HG03045 (cell line): ENCODE data around the gene SLC4A2.
A peak's percentile ranks its signal among the peaks of the same experiment; 100 is the strongest.
"Not testable (repeated sequence)": the region's sequence is repeated elsewhere in the genome, so short reads cannot be mapped to it uniquely, and the experiment has no call there.

Experiments
- ATAC-seq: cut with Tn5 transposase; IDR thresholded peaks from one replicate; pipeline ENCODE4 v1.9.1; 2021; ENCODE audit warnings: mild to moderate bottlenecking, moderate library complexity; ENCODE audit not compliant: unreplicated experiment

The SLC4A2 gene

DNA sequence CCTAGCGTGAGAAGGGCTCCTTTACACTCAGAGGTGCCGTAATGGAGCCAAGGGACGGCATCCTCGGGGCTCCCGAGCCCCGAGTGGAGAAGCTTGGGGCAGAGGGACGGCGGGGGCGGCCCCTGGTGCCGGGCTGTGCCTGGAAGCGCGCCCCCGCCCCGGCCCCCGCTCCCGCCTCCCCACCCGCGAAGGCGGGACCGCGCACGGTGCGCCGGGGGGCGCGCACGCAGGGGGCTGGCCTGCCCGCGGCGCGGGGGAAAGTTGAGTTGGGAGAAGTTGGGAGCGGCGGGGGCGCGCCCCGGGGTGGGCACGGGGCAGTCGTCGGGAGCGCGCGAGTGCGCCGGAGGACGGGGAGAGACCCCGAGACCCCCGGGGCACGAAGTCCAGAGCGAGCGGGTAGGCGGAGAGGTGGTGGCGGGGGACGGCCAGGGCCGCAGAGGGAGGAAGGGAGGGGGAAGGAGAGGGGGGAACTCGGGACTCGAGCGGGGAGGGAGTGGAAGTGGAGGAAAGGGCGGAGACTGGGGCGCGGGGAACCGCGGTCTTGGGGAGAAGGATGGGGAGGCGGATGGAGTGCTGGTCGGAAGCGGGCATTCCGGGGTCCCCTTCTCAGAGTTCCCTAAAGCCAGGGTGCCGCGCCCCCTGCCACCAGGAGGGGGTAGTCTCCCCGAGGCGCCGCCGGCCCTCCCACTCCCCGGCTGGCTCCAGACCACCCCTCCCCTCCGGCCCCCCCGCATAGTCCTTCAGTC is at the start of gene SLC4A2:
SLC4A2 (plus strand) TSS at position 223 of the 746 bp plus-strand sequence. CDS start 2,399 bp downstream, outside the sequence.
- peak; percentile 31 for ATAC-seq

- ATAC-seq = no peak
Measured at GRCh38 chr7:151010037-151010306, 49.4 kb upstream of the SLC4A2 start.

DNA sequence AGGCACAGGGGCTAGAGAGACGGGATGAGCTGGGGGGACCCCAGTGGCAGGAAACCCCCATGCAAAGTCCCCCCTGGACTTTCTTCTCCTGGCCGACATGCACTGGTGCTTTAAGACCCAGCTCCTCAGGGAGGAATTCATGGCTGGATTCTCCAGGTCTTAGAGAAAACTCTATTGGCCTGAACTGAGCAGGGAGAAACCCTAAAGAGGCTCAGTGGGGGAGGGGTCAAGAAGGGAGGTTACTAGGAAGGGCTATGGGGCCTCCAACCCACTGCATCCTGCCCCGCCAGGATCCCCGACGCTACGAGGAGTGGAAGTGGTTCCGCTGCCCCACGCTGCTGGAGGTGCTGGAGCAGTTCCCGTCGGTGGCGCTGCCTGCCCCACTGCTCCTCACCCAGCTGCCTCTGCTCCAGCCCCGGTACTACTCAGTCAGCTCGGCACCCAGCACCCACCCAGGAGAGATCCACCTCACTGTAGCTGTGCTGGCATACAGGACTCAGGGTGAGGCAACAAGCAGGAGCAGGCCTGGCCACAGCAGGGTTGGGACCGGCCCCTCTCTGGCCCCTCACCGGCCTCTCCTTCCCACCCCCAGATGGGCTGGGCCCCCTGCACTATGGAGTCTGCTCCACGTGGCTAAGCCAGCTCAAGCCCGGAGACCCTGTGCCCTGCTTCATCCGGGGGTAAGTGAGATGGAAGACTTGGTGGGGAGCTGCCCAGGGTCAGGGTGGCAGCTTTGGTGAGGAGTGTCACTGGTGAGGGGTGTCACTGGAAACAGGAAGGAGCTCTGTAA is 48.9 kb upstream of the SLC4A2 start:
- no peak for ATAC-seq

DNA sequence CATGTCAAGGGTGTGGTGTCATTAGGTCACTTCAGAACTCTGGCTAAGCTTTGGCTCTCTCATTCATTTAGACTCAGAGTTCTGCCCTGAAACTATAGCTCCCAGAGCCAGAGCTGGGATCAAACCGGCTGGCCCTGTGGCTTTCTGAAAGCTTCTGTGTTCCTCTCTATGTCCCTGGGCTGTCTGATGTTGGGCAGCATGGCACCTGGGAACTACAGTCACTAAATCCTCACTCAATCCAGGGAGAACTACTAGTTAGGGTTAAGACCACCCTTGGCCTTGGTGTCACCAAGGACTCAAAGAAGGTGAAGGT is 48.3 kb upstream of the SLC4A2 start:
- no peak for ATAC-seq

DNA sequence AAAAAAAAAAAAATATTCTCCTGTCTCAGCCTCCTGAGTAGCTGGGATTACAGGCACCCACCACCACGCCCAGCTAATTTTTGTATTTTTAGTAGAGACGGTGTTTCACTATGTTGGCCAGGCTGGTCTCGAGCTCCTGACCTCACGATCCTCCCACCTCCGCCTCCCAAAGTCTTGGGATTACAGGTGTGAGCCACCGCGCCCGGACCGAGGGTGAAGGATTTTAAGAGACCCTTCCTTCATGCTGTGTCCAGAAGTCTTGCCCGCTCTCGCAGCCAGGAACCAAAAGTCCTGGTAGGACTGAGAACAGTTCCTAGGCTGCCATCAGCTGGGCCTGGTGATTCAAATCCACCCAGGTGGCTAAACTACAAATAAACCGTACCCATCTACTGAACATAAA is 47.8 kb upstream of the SLC4A2 start:
- not testable (repeated sequence) for ATAC-seq

GRCh38 chr7:151012031-151012692 is 47.2 kb upstream of the SLC4A2 start:
- no peak for ATAC-seq

DNA sequence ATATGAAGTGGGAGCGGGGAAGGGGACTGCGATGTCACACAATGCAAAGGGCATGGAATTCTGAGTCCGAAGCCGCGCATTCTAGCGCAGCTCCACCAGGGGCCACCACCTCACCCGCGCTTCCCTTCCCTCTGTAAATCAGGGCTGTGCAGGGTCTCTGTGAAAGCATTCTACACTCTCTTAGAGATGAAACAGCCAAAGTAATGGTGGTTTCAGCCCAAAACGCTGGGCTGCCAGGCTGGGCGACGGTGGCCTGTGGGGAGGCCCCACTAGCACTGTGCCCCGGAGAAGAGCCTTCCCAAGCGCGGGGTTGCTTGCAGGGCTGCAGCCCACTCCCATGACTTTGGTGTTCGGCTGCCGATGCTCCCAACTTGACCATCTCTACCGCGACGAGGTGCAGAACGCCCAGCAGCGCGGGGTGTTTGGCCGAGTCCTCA is 46.5 kb upstream of the SLC4A2 start:
- no peak for ATAC-seq

- ATAC-seq = no peak
Measured at GRCh38 chr7:151013356-151013732, 46.0 kb upstream of the SLC4A2 start.

GRCh38 chr7:151013733-151014497 is 45.5 kb upstream of the SLC4A2 start:
- peak; percentile 42 for ATAC-seq

DNA sequence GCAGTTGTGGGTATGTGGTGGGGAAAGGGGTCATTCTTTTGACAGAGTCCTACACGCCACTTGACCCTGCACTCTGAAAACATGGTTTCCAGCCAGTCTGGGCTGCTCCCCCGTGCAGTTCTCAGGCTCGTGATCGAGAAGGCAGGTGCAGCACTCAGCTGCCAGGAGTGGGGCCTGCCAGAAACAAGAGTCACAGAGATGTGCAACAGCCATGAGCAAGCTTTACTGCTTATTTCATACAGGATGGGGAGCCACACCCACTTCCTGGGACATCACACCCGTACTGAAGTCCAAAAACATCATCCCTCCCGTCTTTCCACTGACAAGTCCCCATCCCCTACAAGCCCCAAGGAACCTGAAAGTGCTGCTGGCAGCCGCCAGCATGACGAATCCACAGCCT is 44.4 kb upstream of the SLC4A2 start:
- no peak for ATAC-seq

GRCh38 chr7:151015967-151016366 is 43.4 kb upstream of the SLC4A2 start:
- no peak for ATAC-seq

- no peak for ATAC-seq
Measured at GRCh38 chr7:151016505-151016904, 42.9 kb upstream of the SLC4A2 start.

GRCh38 chr7:151016942-151017341 is 42.4 kb upstream of the SLC4A2 start:
- ATAC-seq = no peak

DNA sequence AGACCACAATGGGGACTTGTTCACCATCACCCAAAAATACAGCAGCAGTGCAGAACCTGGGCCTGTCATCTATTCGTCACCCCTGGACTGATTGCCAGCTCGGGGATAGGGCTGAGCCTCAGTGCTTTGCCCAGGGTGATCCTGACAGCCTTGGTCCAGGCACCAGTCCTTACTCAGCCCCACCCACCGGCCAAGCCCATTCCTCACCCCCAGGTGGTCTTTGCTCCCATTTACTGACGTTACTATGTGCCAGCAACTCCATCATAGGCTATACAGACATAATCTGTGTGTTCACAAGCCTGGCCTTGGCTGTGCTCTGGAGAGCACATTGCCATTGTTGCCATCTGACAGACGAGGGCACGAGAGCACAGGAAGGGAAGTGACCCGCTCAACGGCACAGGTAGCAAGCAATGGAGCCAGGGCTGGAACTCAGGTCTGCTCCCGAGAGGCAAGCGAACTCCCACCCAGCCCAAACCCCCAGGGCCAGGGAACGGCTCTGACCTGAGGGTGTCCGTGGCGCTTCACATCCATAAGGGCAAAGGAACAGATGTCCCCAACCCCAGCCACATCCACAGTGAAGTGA is 41.9 kb upstream of the SLC4A2 start:
- no peak for ATAC-seq

GRCh38 chr7:151017953-151018420 is 41.4 kb upstream of the SLC4A2 start:
- ATAC-seq = no peak

GRCh38 chr7:151018421-151019129 is 40.8 kb upstream of the SLC4A2 start:
- ATAC-seq = no peak

DNA sequence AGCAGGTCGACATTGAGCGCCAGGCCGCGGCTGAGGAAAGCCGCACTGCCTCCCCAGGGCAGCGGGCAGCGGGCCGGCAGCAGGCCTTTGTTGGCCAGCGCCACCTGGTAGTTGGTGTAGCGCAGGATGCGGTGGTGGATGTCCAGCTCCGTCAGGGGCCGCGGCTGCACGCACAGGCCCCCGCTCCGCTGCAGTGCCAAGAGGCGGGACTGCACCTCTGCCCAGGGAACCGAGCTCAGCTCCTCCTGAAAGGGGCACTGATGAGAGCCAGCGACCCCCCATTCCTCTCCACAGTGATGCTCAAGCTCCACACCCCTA is 40.3 kb upstream of the SLC4A2 start:
- no peak for ATAC-seq

DNA sequence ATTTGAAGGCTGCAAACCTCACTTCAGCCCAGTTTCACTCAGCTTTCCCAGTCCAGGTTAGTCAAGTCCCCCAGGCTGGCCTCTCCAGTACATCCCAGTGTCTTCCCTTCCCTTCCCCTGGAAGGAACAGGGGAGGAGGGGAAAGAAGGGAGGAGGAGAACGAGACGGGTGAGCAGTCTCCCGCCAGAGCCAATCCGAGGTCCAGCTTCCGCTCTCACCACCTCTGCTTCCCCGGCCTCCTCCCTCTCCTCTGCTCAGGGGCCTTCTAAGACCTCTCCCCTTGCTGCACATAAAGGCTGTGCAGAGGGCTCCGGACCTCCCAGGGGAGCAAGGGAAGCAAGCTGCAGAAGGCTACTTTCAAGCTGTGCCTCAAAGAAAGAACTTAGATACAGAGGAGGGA is 39.2 kb upstream of the SLC4A2 start:
- no peak for ATAC-seq

DNA sequence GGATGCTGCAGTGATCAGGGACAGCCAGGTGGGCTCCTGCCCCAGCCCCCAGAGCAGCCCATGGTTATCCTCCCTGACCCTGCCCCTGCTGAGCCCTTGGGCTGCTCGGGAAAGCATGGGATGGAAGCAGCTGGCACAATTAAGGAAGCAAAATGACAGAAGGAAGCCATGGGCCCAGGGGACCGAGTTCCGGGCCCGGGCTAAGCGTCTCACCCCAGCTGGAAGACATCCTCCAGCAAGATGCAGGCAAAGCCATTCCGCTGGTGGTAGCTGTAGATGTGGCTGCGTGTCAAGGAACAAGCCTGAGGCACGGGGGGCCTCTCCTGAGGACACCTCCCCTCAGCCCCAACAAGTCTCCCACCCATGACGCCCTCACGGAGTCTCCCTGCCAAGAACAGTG is 36.2 kb upstream of the SLC4A2 start:
- ATAC-seq = no peak

- no peak for ATAC-seq
Measured at GRCh38 chr7:151024435-151025056, 34.8 kb upstream of the SLC4A2 start, which contains the start of gene ATG9B. Gene ATG9B, minus strand, starts transcription at chr7:151024494. Its CDS starts 71 bp downstream, at chr7:151024423.
